Upper lobe of right lung (tissue), 1 donor: ENCODE measurements around the gene APPBP2. TPM values are rescaled to one million over a fixed set of nuclear protein-coding genes. Genes with fewer than 3 reads are reported as not detected.

ENCODE experiments used
- ATAC-seq: fragments of 200-7000 bp; cut with Tn5 transposase; one replicate; pipeline ENCODE4 v1.9.1; 2020; ENCODE audit warnings: mild to moderate bottlenecking, moderate library complexity
- DNase-seq: peaks from one replicate; pipeline ENCODE4 v3.0.0-alpha.2; 2020
- H3K27ac ChIP-seq: fragments of 200-600 bp; one replicate; pipeline ENCODE4 v1.8.0; 2022
- H3K27me3 ChIP-seq: fragments of 200-600 bp; one replicate; pipeline ENCODE4 v1.8.0; 2022; ENCODE audit warnings: mild to moderate bottlenecking
- H3K36me3 ChIP-seq: fragments of 200-600 bp; one replicate; pipeline ENCODE4 v1.8.0; 2022
- H3K4me1 ChIP-seq: fragments of 200-600 bp; one replicate; pipeline ENCODE4 v1.8.0; 2022
- H3K4me3 ChIP-seq: fragments of 200-600 bp; one replicate; pipeline ENCODE4 v1.8.0; 2022; ENCODE audit warnings: mild to moderate bottlenecking
- H3K9me3 ChIP-seq: fragments of 200-600 bp; one replicate; pipeline ENCODE4 v1.8.0; 2022
- intact Hi-C: fragments of 100-400 bp; cut with DNase I; formaldehyde crosslinking; loops from one replicate; pipeline ENCODE4 v1.11.0; 2022
- total RNA-seq: library from RNA; stranded (reverse); fragmentation: NEBNext Ultra II Directional; extraction: Animal tissue kit (Norgen Biotek cat#: 25700); gene quantifications from one replicate; pipeline ENCODE4 v1.2.1, GENCODE V29; 2021
- TF ChIP-seq, protein P1 (sequence below): fragments of 200-600 bp; IDR thresholded peaks from one replicate; pipeline ENCODE4 v1.8.0; 2022; ENCODE audit warnings: antibody characterized with exemption
- donor health status: DM: no; HTN: yes; CAD: no; lungs with severe emphysema.

The APPBP2 gene
- total RNA-seq, 1 donor from 2014 or later, result 43.6 TPM

DNA sequence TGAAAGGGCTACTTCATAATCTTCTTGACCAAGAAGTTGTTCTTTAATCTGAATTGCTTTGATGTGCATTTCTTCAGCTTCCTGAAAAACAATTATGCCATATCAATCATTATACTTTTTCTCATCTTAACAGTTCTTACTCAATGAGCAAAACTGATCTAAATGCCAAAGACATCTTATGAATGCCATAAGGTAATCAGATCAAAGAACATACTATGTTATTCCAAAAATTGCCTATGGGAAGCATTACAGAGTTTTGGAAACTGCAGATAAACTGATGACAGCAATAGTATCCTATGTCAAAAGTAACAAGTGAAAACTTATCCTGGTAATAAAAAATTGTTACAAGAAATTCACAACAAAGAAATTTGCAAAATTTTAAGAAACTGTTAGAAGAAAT is 74.1 kb downstream of the APPBP2 start:
- Histone ChIP-seq H3K4me3 (no peak overlapping the region), H3K27me3 (no peaks in the 10 kb centered on the region), H3K4me1 (no peaks in the 10 kb centered on the region), H3K36me3 (peaks cover 86% of the 10 kb centered on the region), H3K27ac (no peak overlapping the region), H3K9me3 (no peaks in the 10 kb centered on the region)
- TF ChIP-seq, protein P1, sequence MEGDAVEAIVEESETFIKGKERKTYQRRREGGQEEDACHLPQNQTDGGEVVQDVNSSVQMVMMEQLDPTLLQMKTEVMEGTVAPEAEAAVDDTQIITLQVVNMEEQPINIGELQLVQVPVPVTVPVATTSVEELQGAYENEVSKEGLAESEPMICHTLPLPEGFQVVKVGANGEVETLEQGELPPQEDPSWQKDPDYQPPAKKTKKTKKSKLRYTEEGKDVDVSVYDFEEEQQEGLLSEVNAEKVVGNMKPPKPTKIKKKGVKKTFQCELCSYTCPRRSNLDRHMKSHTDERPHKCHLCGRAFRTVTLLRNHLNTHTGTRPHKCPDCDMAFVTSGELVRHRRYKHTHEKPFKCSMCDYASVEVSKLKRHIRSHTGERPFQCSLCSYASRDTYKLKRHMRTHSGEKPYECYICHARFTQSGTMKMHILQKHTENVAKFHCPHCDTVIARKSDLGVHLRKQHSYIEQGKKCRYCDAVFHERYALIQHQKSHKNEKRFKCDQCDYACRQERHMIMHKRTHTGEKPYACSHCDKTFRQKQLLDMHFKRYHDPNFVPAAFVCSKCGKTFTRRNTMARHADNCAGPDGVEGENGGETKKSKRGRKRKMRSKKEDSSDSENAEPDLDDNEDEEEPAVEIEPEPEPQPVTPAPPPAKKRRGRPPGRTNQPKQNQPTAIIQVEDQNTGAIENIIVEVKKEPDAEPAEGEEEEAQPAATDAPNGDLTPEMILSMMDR, result no peak
- ATAC-seq (no peak), DNase-seq (no peak)
- intact Hi-C loops, result no loop called here

- DNase-seq, result no peak
- no peaks in the 10 kb centered on the region for H3K27me3 ChIP-seq
- intact Hi-C loops, result no loop called here
Observed at GRCh38 chr17:60451071-60451470, 75.0 kb downstream of the APPBP2 start.

DNA sequence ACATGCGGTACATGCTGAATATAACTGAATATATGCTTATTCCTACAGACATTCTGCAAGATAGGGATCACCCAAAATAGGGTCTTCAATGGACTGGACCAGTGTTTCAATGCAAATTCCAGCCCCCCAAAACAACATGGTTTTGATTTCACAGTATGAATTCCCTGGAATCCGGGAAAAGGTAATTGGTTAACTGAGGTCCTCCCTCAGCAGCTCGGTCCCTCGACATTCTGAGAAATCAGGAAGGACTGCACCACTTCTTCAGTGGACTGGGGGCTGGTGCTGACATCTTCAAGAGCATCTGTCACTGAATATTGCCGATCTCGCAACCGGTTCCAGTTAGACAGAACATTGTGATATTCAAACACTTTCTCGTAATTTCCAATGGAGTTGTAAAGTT is 78.7 kb downstream of the APPBP2 start:
- no peak for DNase-seq
- H3K36me3 ChIP-seq, result peaks cover 68% of the 10 kb centered on the region
- H3K27me3 ChIP-seq, result no peaks in the 10 kb centered on the region
- no peak overlapping the region for H3K27ac ChIP-seq
- TF ChIP-seq, protein P1, result no peak
- no peaks in the 10 kb centered on the region for H3K9me3 ChIP-seq
- no peak overlapping the region for H3K4me3 ChIP-seq
- ATAC-seq, result no peak
- no peaks in the 10 kb centered on the region for H3K4me1 ChIP-seq
- intact Hi-C loops, result no loop called here

More at GRCh38 chr17:60451071-60451470, 75.0 kb downstream of the APPBP2 start:
- no peak for ATAC-seq
- Histone ChIP-seq H3K9me3 (no peaks in the 10 kb centered on the region), H3K4me1 (no peaks in the 10 kb centered on the region), H3K4me3 (no peak overlapping the region), H3K27ac (no peak overlapping the region), H3K36me3 (peaks cover 86% of the 10 kb centered on the region)
- TF ChIP-seq, protein P1, result no peak

GRCh38 chr17:60445144-60445543 is 80.9 kb downstream of the APPBP2 start:
- Histone ChIP-seq H3K36me3 (peaks cover 46% of the 10 kb centered on the region), H3K27ac (no peak overlapping the region), H3K9me3 (no peaks in the 10 kb centered on the region), H3K4me1 (no peaks in the 10 kb centered on the region), H3K4me3 (no peak overlapping the region), H3K27me3 (no peaks in the 10 kb centered on the region)
- TF ChIP-seq, protein P1, result no peak
- intact Hi-C loops, result no loop called here
- DNase-seq (no peak), ATAC-seq (no peak)

DNA sequence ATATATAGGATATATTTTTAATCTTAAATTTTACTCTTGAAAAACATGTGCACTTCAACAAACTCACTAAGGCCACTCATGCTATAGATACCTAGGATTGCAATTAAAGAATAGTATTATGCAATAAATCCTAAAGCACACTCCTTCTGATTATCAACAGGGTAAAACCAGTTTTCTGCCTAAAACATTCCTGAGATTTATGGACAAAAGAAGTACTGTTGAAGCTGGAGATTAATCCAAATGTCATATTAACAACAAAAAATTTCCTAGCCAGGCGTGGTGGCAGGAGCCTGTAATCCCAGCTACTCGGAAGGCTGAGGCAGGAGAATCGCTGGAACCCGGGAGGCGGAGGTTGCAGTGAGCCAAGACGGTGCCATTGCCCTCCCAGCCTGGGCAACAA is 82.3 kb downstream of the APPBP2 start:
- intact Hi-C loops, result no loop called here
- Histone ChIP-seq H3K27ac (no peak overlapping the region), H3K4me1 (no peaks in the 10 kb centered on the region), H3K9me3 (no peaks in the 10 kb centered on the region), H3K27me3 (no peaks in the 10 kb centered on the region), H3K36me3 (peaks cover 35% of the 10 kb centered on the region), H3K4me3 (no peak overlapping the region)
- DNase-seq (no peak), ATAC-seq (no peak)
- TF ChIP-seq, protein P1, result no peak
